Cardiac fibroblast (primary cell): ENCODE data around the gene TMC1.
"Not testable (repeated sequence)": the region's sequence is repeated elsewhere in the genome, so short reads cannot be mapped to it uniquely, and the experiment has no call there.

Experiments used
- DNase-seq, 2 donors: peaks; one replicate each; pipeline versions ENCODE4 v3.0.0 to v3.0.0-alpha.2; 2010; ENCODE audit warnings: low read depth in 2 of 2
- H3K4me3 ChIP-seq, 2 donors: replicated peaks in 1 of 2; 1 replicate in 1 of 2; 2 replicates in 1 of 2; pipeline ENCODE4 v1.5.1; 2011; ENCODE audit warnings: low read depth in 2 of 2, low read length in 2 of 2, mild to moderate bottlenecking in 2 of 2, moderate library complexity in 1 of 2
- CTCF ChIP-seq: IDR thresholded peaks from one replicate; pipeline ENCODE4 v1.5.1; 2011; ENCODE audit warnings: low read depth, mild to moderate bottlenecking, low read length, inconsistent platforms

Gene TMC1

GRCh38 chr9:72858089-72858912, 336.9 kb downstream of the TMC1 start:
- no peak overlapping the region for H3K4me3 ChIP-seq
- no peak for TF ChIP-seq CTCF
- DNase-seq = peak; percentile 35 to 47

- H3K4me3 ChIP-seq, DNase-seq: not testable (repeated sequence)
Measured at GRCh38 chr9:72862788-72863187, 341.4 kb downstream of the TMC1 start.

- no peak overlapping the region for H3K4me3 ChIP-seq
- no peak for TF ChIP-seq CTCF
Measured at GRCh38 chr9:72863456-72864094, 342.2 kb downstream of the TMC1 start.

GRCh38 chr9:72864327-72864726, 342.9 kb downstream of the TMC1 start:
- no peak for TF ChIP-seq CTCF
- H3K4me3 ChIP-seq = no peak overlapping the region
- DNase-seq = peak in 1 of 2 donors; percentile 14

More at GRCh38 chr9:72863456-72864094, 342.2 kb downstream of the TMC1 start:
- no peak for DNase-seq

GRCh38 chr9:72871685-72872084, 350.3 kb downstream of the TMC1 start:
- DNase-seq = peak; percentile 39 to 50
- no peak overlapping the region for H3K4me3 ChIP-seq
- TF ChIP-seq CTCF = peak; percentile 48

- no peak overlapping the region for H3K4me3 ChIP-seq
- DNase-seq = no peak
- TF ChIP-seq CTCF = no peak
Measured at GRCh38 chr9:72872718-72873117, 351.3 kb downstream of the TMC1 start.

GRCh38 chr9:72873456-72873855, 352.0 kb downstream of the TMC1 start:
- DNase-seq = no peak
- no peak for TF ChIP-seq CTCF
- no peak overlapping the region for H3K4me3 ChIP-seq
